NCI-H2196 treated with DMSO at 0.1 percent for 48 hours (cell line): ENCODE results near the gene MYO1D.
"Not testable (repeated sequence)": the region's sequence is repeated elsewhere in the genome, so short reads cannot be mapped to it uniquely, and the experiment has no call there.

Experiments
- DNase-seq: peaks from one replicate; lab custom pipeline; 2025; ENCODE audit not compliant: unreplicated experiment; lab: John Stamatoyannopoulos, UW

Gene MYO1D

GRCh38 chr17:32780721-32781120 lies 96.2 kb downstream of the MYO1D start:
- no peak for DNase-seq

GRCh38 chr17:32777922-32778321 lies 99.0 kb downstream of the MYO1D start:
- no peak for DNase-seq

GRCh38 chr17:32777436-32777835 lies 99.5 kb downstream of the MYO1D start:
- DNase-seq, result no peak

GRCh38 chr17:32774695-32775084 lies 102.2 kb downstream of the MYO1D start:
- DNase-seq, result no peak

GRCh38 chr17:32773856-32774694 lies 102.8 kb downstream of the MYO1D start:
- no peak for DNase-seq

- no peak for DNase-seq
These were observed 104.4 kb downstream of the MYO1D start for GRCh38 chr17:32772453-32773025.

- no peak for DNase-seq
These were observed 105.5 kb downstream of the MYO1D start for GRCh38 chr17:32771396-32771795.

- no peak for DNase-seq
These were observed 107.1 kb downstream of the MYO1D start for GRCh38 chr17:32769846-32770245.

- DNase-seq, result no peak
These were observed 113.0 kb downstream of the MYO1D start for GRCh38 chr17:32763855-32764439.

GRCh38 chr17:32759476-32759875 lies 117.4 kb downstream of the MYO1D start:
- no peak for DNase-seq

- no peak for DNase-seq
These were observed 119.0 kb downstream of the MYO1D start for GRCh38 chr17:32757963-32758362.

GRCh38 chr17:32756696-32757095 lies 120.2 kb downstream of the MYO1D start:
- DNase-seq, result no peak

- DNase-seq, result peak; percentile 7
These were observed 121.7 kb downstream of the MYO1D start for GRCh38 chr17:32755045-32755805.

- no peak for DNase-seq
These were observed 124.0 kb downstream of the MYO1D start for GRCh38 chr17:32752934-32753333.

- no peak for DNase-seq
These were observed 129.1 kb downstream of the MYO1D start for GRCh38 chr17:32747856-32748255.

- DNase-seq, result no peak
These were observed 130.2 kb downstream of the MYO1D start for GRCh38 chr17:32746698-32747097.

- no peak for DNase-seq
These were observed 130.6 kb downstream of the MYO1D start for GRCh38 chr17:32746280-32746679.

GRCh38 chr17:32742681-32743538 lies 134.0 kb downstream of the MYO1D start:
- no peak for DNase-seq

GRCh38 chr17:32741381-32741780 lies 135.5 kb downstream of the MYO1D start:
- DNase-seq, result no peak

GRCh38 chr17:32739722-32740121 lies 137.2 kb downstream of the MYO1D start:
- DNase-seq, result no peak

GRCh38 chr17:32739151-32739550 lies 137.8 kb downstream of the MYO1D start:
- DNase-seq, result not testable (repeated sequence)
